GM21619 (cell line): ENCODE results near the gene ACOT9.
A peak's percentile ranks its signal among the peaks of the same experiment; 100 is the strongest.
"Not testable (repeated sequence)": the region's sequence is repeated elsewhere in the genome, so short reads cannot be mapped to it uniquely, and the experiment has no call there.

Experiments
- ATAC-seq: cut with Tn5 transposase; IDR thresholded peaks from one replicate; pipeline ENCODE4 v1.9.1; 2021; ENCODE audit not compliant: unreplicated experiment

Gene ACOT9

GRCh38 chrX:23766650-23767551, 23.8 kb upstream of the ACOT9 start:
- no peak for ATAC-seq

GRCh38 chrX:23765868-23766267, 22.8 kb upstream of the ACOT9 start:
- ATAC-seq = no peak

- no peak for ATAC-seq
These were observed 22.4 kb upstream of the ACOT9 start for GRCh38 chrX:23765449-23765848.

DNA sequence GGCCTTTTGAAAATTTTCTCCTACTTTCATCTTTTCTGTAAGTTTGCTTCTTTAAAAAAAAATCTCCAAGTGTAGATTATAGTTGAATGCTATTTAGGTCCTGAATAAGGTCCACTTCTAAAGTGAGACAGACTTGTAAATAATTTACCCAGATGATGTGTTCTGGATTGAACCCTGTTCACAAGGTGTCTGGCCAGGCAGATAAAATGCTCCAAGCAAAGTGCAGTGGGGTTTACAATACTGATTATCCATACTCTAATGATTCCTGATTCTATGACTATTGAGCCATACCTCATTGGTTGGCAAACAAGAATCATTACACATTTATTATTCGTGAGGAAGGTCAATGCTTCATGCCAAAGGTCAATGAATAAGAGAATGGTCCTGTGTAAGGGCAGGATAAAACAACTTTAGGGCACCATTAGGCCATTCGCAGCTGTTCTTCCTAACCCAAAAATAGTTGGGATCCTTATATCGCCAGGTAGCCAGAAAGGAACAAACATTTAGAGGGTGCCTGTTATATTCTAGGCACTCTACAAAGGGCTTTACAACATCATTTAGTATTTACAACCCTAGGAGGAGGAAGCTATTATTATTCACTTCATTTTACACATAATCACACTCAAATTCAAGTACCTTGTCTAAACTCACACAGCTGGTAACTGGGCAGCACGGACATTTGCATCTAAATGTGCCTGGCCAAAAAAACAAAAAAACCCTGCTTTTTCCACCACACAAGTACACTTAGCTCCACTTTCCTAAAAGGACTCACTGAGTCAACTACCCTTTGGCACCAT, 21.3 kb upstream of the ACOT9 start:
- no peak for ATAC-seq

GRCh38 chrX:23759821-23760220, 16.7 kb upstream of the ACOT9 start:
- ATAC-seq = no peak

GRCh38 chrX:23756165-23756564, 13.1 kb upstream of the ACOT9 start:
- ATAC-seq = peak; percentile 74

DNA sequence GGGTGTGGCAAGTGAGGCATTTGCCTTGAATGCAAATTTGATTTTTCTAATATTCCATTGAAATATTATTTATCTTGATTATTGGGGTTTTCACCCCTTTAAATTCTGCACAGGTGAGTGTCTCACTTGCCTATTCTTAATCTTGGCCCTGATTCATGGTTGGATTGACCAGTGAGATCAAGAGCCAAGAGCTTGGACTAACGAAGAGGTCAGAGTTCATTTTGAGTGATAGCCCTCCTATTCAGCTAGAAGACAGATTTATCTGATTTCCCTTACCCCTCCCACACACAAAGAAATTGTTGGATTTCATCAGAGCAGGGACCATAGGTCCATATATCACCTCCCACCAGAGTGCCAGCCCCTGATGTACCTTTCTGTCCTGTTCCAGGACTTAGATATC, 11.6 kb upstream of the ACOT9 start:
- no peak for ATAC-seq

GRCh38 chrX:23752740-23753415, 9.8 kb upstream of the ACOT9 start:
- ATAC-seq = no peak

GRCh38 chrX:23749576-23749975, 6.5 kb upstream of the ACOT9 start:
- no peak for ATAC-seq

- no peak for ATAC-seq
These were observed 6.1 kb upstream of the ACOT9 start for GRCh38 chrX:23749129-23749528.

DNA sequence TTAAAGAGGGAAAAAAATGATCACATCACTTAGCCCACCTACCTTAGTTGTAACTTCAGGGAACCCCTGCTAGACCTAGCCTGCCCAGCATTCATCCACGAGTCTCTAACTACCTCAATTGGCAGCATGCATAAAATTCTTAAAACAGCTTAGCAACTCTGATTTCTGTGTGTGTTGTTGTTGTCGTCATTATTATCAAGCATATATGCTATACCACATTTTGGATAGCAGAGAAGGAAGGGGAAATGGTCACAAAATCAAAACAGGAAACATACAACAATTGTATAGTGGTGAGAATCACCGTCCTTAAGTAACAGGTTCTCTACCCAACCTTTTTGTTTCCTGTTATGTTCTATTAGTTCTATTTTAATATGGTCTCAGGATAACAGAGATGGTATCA, 2.7 kb upstream of the ACOT9 start:
- ATAC-seq = no peak

- ATAC-seq = not testable (repeated sequence)
These were observed 521 bp upstream of the ACOT9 start for GRCh38 chrX:23743623-23743971.

GRCh38 chrX:23742174-23742696, 841 bp downstream of the ACOT9 start:
- ATAC-seq = no peak

DNA sequence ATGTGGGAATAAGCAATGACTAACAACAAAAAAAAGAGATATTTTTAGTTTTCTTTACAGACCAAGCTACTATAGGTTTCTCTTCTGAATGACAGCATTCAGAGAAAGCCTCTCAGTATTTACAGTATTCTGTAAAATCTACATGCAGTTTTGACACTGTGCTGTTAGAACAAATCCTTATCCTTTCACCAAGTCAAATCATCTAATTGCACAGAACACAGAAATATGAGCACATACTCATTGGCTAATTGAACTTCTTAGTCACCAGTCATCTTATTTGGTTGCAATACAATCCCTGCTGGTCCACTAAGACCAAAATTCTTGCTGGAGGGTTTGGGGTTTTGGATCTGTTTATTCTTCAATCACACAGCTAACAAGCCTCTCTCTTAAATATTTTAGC, 5.7 kb downstream of the ACOT9 start:
- ATAC-seq = no peak

- no peak for ATAC-seq
These were observed 7.0 kb downstream of the ACOT9 start for GRCh38 chrX:23736030-23736429.

- peak; percentile 89 for ATAC-seq
These were observed 10.4 kb downstream of the ACOT9 start for GRCh38 chrX:23732704-23733103.

DNA sequence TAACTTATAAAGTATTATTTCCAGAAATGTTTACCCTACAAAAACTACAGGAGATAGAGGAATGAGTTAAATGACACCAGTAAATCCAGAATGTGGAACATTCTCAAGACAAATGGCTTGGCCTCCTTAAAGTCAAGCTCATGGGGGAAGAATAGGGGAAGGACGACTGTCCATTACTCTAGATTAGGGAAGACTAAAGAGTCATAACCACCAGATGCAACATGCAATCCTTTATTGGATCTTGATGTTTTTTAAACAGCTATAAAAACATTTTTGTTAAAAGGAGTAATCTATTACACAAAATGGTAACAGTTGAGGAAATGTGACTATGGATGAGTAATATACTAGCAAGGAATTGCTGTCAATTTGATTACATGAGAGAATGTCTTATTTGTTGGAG, 11.1 kb downstream of the ACOT9 start:
- no peak for ATAC-seq

DNA sequence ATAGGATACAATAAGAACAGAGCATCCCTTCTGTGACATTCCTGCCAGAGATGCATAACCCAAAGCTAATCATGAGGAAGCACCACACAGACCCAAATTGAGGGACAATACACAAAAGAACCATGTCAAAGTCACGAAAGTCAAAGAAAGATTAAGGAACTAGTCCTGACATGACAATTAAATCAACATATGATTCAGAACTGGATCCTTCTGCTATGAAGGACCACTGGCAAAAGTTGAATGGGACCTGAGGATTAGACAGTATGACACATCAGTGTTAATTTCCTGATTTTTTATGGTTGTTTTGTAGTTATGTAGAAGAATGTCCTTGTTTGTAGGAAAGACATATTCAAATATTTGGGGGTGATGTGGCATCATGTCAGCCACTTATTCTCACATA, 13.9 kb downstream of the ACOT9 start:
- no peak for ATAC-seq

GRCh38 chrX:23727206-23727605, 15.9 kb downstream of the ACOT9 start:
- ATAC-seq = no peak

DNA sequence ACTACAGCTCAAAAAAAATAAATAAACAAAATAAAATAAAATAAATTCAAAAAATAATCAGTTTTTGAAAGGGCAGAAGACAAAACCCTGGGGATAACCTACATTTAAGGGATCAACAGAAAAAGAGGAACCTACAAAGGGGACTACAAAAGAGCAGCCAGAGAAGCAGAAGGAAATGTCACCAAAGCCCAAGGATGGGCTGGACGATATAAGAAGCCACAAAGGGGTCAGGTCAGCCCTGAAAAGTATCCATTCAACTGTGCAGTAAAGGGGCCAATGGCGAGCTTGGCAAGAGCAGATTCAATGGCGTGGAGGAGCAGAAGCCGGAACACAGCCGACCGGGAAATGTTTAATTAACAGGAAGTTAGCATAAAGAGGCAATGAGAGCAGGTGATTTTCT, 16.9 kb downstream of the ACOT9 start:
- ATAC-seq = no peak

GRCh38 chrX:23720117-23720677, 22.9 kb downstream of the ACOT9 start:
- no peak for ATAC-seq
